Suprapubic skin (tissue), 4 donors: Measurements from ENCODE around the gene CHRNA4. TPM values are rescaled to one million over a fixed set of nuclear protein-coding genes. Genes with fewer than 3 reads are reported as not detected.

Source experiments
- DNase-seq, 2 donors: peaks; one replicate each; pipeline ENCODE4 v3.0.0-alpha.2; 2019; ENCODE audit warnings: low spot score in 2 of 2
- H3K27ac ChIP-seq: fragments of 200-600 bp; sonication (generic); one replicate; pipeline ENCODE4 v1.5.1; 2019
- H3K27me3 ChIP-seq: fragments of 200-600 bp; sonication (generic); one replicate; pipeline ENCODE4 v1.5.1; 2019
- H3K36me3 ChIP-seq: fragments of 200-600 bp; sonication (generic); one replicate; pipeline ENCODE4 v1.5.1; 2019
- H3K4me1 ChIP-seq: fragments of 200-600 bp; sonication (generic); one replicate; pipeline ENCODE4 v1.5.1; 2019
- H3K4me3 ChIP-seq: fragments of 200-600 bp; sonication (generic); one replicate; pipeline ENCODE4 v1.5.1; 2019; ENCODE audit warnings: mild to moderate bottlenecking
- H3K9me3 ChIP-seq: fragments of 200-600 bp; sonication (generic); one replicate; pipeline ENCODE4 v1.5.1; 2019
- CTCF ChIP-seq, 2 donors: fragments of 200-600 bp in 1 of 2; fragments of 450-650 bp in 1 of 2; sonication (generic) in 1 of 2; IDR thresholded peaks; one replicate each; pipeline ENCODE4 v1.5.1; 2016 to 2019; ENCODE audit warnings: antibody characterized with exemption in 2 of 2, mild to moderate bottlenecking in 1 of 2, moderate library complexity in 1 of 2
- EP300 ChIP-seq: sonication (generic); formaldehyde crosslinking; IDR thresholded peaks from one replicate; pipeline ENCODE4 v1.6.1; 2017; ENCODE audit warnings: antibody characterized with exemption
- POLR2A ChIP-seq, 2 donors: fragments of 450-650 bp; IDR thresholded peaks; one replicate each; pipeline ENCODE4 v1.6.1; 2017; ENCODE audit warnings: antibody characterized with exemption in 2 of 2, mild to moderate bottlenecking in 2 of 2, moderate library complexity in 2 of 2
- POLR2AphosphoS5 ChIP-seq, 3 donors: sonication (generic); formaldehyde crosslinking; IDR thresholded peaks; one replicate each; pipeline ENCODE4 v1.6.1; 2017; ENCODE audit warnings: antibody characterized with exemption in 3 of 3
- WGBS: methylation state at CpG from one replicate; pipeline ENCODE4 v1.1.5; 2018; 5-methylcytosine and 5-hydroxymethylcytosine counted together
- total RNA-seq, 4 donors: library from RNA; depleted of rRNA; stranded (reverse); fragments of >200 nt; gene quantifications; one replicate each; pipeline ENCODE4 v1.1.0, GENCODE V29; 2016

CHRNA4 gene
- total RNA-seq, 4 donors from 2014 or later = not detected

DNA sequence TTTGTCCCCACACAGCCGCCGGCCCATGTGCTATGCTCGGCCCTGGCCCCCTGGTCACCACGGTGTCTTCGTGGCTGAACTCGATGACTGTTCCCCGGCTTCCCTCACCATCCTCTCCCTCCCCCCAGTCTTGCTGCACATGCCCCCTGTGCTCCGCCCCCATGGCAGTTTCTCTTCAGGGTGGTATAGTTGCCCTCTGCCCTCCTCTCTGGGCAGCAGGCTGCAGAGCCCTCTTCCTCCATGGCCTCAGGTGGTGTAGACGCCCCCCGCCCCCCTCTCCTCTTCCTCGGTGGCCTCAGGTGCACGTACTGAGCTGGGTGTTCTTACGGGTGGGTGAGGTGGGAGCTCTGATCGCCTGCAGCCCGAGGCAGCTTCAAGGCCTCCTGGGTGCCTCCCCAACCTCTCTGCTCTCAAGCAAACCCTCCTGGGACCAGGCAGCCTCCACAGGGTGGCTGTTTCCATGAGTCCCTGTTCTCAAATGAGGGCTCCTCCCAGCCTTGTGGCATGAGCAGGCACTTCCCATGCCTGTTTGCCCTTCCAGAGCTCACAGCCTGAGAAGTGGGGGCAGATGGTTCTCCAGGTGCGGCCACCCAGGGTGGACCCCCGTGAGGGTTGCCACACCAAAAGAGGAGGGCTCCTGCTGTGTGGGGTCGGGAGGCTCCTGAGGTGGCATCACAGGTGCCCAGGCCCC, 43.4 kb downstream of the CHRNA4 start:
- Histone ChIP-seq H3K27ac (no peak overlapping the region), H3K4me1 (no peaks in the 10 kb centered on the region), H3K36me3 (no peaks in the 10 kb centered on the region), H3K4me3 (no peak overlapping the region), H3K27me3 (peaks cover 64% of the 10 kb centered on the region), H3K9me3 (no peaks in the 10 kb centered on the region)
- WGBS = 76% methylated on average over 12 of the region's 18 CpGs
- no peak for TF ChIP-seq EP300
- no peak for TF ChIP-seq CTCF (IDR thresholded peaks at IDR 0.05)
- no peak for TF ChIP-seq POLR2A (IDR thresholded peaks at IDR 0.05)
- no peak for TF ChIP-seq POLR2AphosphoS5 (IDR thresholded peaks at IDR 0.05)
- DNase-seq = no peak

DNA sequence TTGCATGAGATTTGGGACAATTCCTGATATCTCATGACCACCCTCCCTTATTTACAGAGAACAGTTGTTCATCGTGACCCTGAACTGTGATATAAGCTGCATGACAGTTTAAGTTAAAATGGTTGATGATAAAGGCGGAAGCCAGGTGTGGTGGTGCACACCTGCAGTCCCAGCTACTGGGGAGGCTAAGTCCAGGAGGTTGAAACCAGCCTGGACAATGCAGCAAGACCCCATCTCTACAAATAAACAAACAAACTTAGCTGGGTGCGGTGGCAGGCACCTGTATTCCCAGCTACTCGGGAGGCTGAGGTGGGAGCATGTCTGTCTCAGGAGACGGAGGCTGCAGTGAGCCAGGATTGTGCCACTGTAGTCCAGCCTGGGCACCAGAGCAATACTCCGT, 44.1 kb downstream of the CHRNA4 start:
- WGBS = 84% methylated on average over 6 of the region's 6 CpGs
- DNase-seq = no peak
- H3K4me3 ChIP-seq = no peak overlapping the region
- H3K36me3 ChIP-seq = no peaks in the 10 kb centered on the region
- no peaks in the 10 kb centered on the region for H3K9me3 ChIP-seq
- no peak overlapping the region for H3K27ac ChIP-seq
- no peaks in the 10 kb centered on the region for H3K4me1 ChIP-seq
- peaks cover 62% of the 10 kb centered on the region for H3K27me3 ChIP-seq
- TF ChIP-seq POLR2AphosphoS5 (IDR thresholded peaks at IDR 0.05) (no peak), CTCF (IDR thresholded peaks at IDR 0.05) (no peak), POLR2A (IDR thresholded peaks at IDR 0.05) (no peak), EP300 (no peak)

DNA sequence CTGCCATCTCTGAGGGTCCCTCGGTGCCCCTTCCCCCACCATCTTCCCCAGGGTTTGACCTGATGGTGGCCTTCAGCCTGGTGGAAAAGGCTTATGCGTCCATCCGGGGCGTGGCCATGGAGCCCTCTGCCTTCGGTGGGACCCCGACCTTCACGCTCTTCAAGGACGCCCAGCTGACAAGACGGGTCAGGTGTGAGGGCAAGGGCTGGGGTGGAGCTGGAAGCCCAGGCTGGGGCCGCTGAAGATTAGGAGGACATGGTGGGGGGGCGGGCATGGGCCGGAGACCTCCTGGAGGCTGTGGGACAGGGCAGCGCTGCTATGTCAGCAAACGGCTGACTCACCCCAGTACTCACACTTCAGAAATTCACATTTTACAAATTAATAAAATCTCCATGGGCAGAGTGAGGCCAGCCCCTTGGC, 44.6 kb downstream of the CHRNA4 start:
- H3K36me3 ChIP-seq = no peaks in the 10 kb centered on the region
- H3K4me3 ChIP-seq = no peak overlapping the region
- WGBS = 80% methylated on average over 14 of the region's 14 CpGs
- no peak for DNase-seq
- TF ChIP-seq POLR2AphosphoS5 (IDR thresholded peaks at IDR 0.05) (no peak), CTCF (IDR thresholded peaks at IDR 0.05) (no peak), EP300 (no peak), POLR2A (IDR thresholded peaks at IDR 0.05) (no peak)
- H3K27me3 ChIP-seq = peaks cover 62% of the 10 kb centered on the region
- H3K9me3 ChIP-seq = no peaks in the 10 kb centered on the region
- no peaks in the 10 kb centered on the region for H3K4me1 ChIP-seq
- no peak overlapping the region for H3K27ac ChIP-seq

DNA sequence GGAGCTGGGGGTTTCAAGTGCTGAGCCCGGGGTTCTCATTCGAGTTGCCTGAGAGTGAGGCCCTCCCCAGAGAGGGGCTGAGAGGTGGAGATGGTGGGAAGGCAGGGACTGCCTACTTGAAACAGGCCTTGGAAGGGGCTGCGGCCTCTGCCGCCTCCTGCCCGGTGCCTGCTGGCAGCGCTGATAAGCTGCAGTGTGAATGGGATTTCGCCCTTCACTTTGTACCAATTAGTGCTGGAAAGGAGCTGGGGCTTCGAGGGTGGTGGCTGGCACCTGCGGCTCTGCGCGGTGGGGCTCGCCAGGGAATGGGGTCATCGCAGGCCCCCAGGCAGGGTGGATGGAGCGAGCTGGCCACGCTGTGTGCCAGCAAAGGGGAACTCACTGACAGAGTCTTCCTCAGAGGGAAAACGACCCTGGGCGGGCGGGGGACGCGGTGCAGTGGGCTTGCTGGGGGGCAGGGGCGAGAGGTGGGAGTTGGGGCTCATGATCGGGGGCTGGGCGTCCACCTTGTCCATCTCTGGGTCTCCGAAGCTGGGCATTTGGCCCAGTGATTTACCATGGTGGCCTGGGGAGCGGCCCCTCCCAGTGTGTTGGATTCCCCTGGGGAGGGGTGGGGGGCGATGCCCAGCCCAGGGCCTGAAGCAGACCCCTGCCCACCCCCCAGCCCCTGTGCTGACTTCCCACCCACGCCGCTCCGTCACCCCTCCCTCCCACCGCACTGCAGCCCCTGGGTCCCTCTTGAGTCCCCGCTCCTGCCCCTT, 45.2 kb downstream of the CHRNA4 start:
- DNase-seq = peak in 1 of 2 donors; percentile 54

More for the DNA sequence above, 45.2 kb downstream of the CHRNA4 start:
- Histone ChIP-seq H3K4me1 (no peaks in the 10 kb centered on the region), H3K36me3 (no peaks in the 10 kb centered on the region), H3K4me3 (no peak overlapping the region), H3K27me3 (peaks cover 61% of the 10 kb centered on the region), H3K9me3 (no peaks in the 10 kb centered on the region), H3K27ac (no peak overlapping the region)
- TF ChIP-seq CTCF (IDR thresholded peaks at IDR 0.05) (no peak), POLR2AphosphoS5 (IDR thresholded peaks at IDR 0.05) (no peak), POLR2A (IDR thresholded peaks at IDR 0.05) (no peak), EP300 (no peak)
- 77% methylated on average over 7 of the region's 31 CpGs for WGBS
